ENCODE measurements around the gene PRCD. TPM values are rescaled to one million over a fixed set of nuclear protein-coding genes. Genes with fewer than 3 reads are reported as not detected.

The PRCD gene
- total RNA-seq, 4 donors from 2014 or later, result 8.0 to 15.6 (median 11.3) TPM

- TF ChIP-seq CTCF (IDR thresholded peaks at IDR 0.05; ENCODE audit: low read depth), result no peak
These were observed 39.2 kb upstream of the PRCD start for GRCh38 chr17:76500747-76501017.

- no peak for TF ChIP-seq CTCF (IDR thresholded peaks at IDR 0.05; ENCODE audit: low read depth)
These were observed 38.6 kb upstream of the PRCD start, which contains the start of gene RHBDF2 for GRCh38 chr17:76501018-76501826. Gene RHBDF2 (minus strand): TSS chr17:76501423. CDS start chr17:76481524, 19,899 bp downstream.

- TF ChIP-seq CTCF (IDR thresholded peaks at IDR 0.05; ENCODE audit: low read depth), result no peak
These were observed 38.0 kb upstream of the PRCD start for GRCh38 chr17:76501827-76502307.

GRCh38 chr17:76502341-76503211, 37.3 kb upstream of the PRCD start:
- TF ChIP-seq CTCF (IDR thresholded peaks at IDR 0.05; ENCODE audit: low read depth), result no peak

- TF ChIP-seq CTCF (IDR thresholded peaks at IDR 0.05; ENCODE audit: low read depth), result no peak
These were observed 35.7 kb upstream of the PRCD start for GRCh38 chr17:76504117-76504516.

GRCh38 chr17:76506408-76507345, 33.2 kb upstream of the PRCD start:
- no peak for TF ChIP-seq CTCF (IDR thresholded peaks at IDR 0.05; ENCODE audit: low read depth)

Measured in subcutaneous adipose tissue (tissue), 4 donors.